SW480 (cell line): ENCODE data around the gene KCNJ6.
"Not testable (repeated sequence)": the region's sequence is repeated elsewhere in the genome, so short reads cannot be mapped to it uniquely, and the experiment has no call there.

Source experiments
- DNase-seq: peaks from one replicate; pipeline ENCODE4 v3.0.0-alpha.2; 2016; ENCODE audit warnings: low spot score

Gene KCNJ6

GRCh38 chr21:37644636-37645035 lies 271.6 kb downstream of the KCNJ6 start:
- no peak for DNase-seq

DNA sequence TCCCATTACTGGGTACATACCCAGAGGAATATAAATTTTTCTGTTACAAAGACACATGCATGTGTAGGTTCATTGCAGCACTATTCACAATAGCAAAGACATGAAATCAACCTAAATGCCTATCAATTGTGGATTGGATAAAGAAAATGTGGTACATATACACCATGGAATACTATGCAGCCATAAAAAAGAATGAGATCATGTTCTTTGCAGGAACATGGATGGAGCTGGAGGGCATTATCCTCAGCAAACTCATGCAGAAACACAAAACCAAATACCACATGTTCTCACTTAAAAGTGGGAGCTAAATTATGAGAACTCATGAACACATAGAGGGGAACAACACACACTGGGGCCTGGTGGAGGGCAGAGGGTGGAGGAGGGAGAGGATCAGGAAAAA lies 272.4 kb downstream of the KCNJ6 start:
- not testable (repeated sequence) for DNase-seq

DNA sequence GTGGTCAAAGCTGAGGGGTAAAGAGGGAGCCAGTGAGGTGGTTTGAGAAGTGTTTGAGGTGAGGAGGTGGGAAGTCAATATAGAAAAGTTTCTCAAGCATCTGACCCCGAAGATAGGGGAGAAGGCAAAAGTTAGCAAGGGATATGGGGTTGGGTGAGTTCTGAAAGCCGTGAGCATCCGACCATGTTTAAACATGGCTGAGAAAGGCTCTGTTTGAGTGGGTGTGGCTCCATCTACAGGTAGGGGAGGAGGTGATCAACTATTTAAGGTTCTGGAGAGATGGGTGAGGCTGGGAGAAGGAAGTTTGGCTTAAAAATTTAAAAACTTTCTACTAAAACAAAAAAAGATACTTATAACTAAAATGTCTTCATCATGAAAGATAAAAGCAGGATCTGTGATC lies 273.8 kb downstream of the KCNJ6 start:
- DNase-seq: peak; percentile 59

DNA sequence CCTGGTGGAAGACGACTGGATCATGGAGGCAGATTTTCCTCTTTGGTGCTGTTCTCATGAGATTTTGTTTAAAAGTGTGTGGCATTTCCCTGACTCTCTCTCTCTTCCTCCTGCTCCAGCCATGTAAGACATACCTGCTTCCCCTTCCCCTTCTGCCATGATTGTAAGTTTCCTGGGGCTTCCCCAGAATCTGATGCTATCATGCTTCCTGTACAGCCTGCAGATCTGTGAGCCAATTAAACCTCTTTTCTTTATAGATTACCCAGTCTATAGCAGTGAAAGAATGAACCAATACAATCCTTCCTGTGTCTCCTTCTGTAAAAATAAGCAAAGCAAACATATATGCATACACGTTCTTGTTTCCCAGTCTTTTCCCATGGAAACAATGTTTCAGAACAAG lies 276.5 kb downstream of the KCNJ6 start:
- DNase-seq: no peak

DNA sequence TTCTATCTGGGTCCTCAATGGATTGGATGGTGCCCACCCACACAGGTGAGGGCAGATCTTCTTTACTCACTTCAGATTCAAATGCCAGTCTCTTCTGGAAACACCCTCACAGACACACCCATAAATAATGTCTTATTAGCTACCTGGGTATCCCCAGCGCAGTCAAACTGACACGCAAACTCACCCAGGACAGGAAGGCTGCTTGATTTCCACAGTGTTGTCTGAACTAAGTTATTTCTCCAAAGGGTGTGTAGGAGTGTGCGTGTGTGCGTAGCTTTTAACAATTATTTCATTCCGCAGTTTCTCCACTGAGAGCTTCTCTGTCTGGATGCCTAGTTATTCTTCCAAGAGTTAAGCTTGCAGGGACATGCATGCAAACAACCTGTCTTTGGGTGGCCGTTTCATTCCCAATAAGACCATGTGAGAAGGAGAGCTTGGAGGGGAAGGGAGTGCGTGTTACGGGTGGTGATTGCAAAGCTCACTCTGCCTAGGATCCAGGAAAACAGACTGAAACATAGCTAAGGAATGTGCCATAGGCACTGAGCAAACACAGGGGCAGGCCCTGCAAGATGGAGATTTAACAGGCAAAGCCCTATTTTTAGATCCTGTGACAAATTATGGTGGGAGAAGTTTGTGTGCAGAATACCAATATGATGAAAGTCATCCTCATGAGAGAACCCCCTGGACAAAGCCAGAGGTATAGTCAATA lies 280.0 kb downstream of the KCNJ6 start:
- DNase-seq: no peak

DNA sequence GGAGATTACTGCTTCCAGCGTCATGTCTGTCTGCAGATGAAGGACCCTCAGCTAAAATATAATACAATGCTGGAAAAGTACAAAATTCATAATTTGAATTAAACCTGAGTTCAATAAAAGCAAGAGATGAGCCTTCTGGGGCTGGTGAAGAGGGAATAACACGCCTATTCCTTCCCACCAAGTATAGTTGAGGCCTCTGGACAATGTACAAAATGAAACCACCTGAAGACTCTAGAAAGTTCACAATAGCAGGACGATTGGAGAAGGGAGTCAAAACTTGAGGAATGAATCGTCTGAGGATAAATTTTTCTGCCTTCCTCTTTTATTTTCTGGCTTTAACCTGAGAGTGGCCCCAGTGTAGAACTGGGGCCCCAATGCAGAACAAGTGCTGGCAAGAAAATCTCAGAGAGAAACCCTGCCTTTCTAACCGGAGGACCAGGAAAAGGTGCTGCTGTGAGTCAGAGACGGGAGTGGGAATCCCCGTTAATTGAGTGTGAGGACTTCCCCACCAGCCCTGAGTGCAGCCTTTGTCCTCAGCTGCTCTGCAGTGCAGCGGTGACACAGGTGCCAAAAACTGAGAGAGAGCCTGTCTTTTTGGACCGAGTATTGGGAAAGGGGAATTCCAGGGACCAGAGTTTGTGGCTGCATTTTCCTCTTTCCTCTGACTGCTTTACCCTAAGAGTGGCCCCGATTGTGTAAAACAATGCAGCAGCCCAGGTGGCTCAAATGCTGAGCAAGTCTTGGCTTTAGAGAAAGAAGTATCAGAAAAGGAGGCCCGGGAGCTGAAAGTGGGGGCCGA lies 284.7 kb downstream of the KCNJ6 start:
- DNase-seq: peak; percentile 19

GRCh38 chr21:37630872-37631271 lies 285.4 kb downstream of the KCNJ6 start:
- DNase-seq: no peak

DNA sequence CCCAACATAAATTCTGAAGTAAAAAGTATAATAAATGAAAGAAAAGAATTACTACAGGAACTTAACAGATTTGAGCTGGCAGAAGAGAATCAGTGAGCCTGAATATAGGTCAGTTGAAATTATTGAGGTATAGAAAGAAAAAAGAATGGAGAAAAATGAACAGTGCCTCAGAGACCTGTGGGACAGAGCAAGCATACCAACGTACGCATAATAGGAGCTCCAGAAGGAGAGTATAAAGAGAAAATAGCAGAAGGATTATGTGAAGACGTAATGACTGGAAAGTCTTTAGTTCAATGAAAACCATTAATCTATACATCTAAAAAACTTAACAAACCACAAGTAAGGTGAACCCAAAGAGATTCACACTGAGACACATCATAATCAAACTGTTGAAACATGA lies 287.9 kb downstream of the KCNJ6 start:
- no peak for DNase-seq

DNA sequence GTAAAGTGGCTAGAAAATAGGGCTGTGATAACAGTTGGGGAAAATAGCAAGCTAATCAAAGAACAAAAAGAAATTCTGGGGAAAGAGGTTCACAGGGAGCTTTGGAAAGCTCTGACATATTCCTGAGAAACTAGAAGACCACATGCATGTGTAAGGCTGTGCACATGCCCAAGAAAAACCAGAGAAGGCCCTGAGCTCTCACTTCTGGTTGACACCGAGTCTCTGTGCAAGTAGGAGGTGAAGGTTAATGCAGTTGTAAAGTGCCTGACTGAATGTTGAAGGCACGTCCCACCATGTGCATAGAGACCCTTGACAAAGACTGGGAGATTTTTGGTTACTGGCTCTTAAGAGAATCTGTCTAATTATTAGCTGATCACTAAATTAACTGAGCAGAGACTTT lies 288.7 kb downstream of the KCNJ6 start:
- DNase-seq: no peak

- no peak for DNase-seq
Observed at GRCh38 chr21:37627074-37627473, 289.2 kb downstream of the KCNJ6 start.

GRCh38 chr21:37626320-37626719 lies 289.9 kb downstream of the KCNJ6 start:
- DNase-seq: no peak

DNA sequence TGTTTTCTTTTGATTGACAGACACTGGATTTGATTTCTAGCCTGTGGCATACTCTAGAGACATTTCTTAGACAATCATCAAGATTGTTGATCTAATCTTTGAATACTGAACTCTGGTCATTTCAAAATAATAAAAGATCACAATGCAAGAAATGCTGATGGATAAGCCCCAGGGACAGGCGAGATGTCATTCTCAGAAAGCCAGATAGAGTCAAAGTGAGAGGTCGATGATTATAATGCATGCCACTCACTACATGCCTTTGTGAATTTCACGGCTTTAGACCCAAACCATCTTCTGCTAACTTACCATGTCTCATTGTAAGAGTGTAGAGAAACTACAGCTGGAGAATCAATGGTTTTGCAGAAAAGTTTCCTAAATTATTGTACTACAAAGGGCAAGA lies 292.6 kb downstream of the KCNJ6 start:
- DNase-seq: no peak

DNA sequence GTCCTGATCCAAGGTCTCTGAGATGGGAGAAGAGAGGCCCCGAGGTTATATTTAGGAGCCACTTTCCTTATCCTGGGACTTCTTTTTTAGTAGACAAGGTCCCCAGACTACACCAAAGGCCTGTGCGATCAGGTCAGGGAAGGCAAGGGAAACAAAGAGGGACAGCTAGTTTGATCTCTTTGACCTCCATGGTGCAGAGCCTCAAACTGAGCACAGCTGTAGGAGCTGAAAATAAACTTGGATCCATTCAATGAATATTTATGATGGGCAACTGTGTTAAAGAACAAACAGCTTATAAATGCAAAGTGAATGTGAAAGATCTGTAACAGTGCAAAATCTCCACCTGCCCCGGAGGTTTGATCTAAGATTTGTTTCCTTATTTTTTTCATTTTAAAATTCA lies 293.1 kb downstream of the KCNJ6 start:
- DNase-seq: no peak

DNA sequence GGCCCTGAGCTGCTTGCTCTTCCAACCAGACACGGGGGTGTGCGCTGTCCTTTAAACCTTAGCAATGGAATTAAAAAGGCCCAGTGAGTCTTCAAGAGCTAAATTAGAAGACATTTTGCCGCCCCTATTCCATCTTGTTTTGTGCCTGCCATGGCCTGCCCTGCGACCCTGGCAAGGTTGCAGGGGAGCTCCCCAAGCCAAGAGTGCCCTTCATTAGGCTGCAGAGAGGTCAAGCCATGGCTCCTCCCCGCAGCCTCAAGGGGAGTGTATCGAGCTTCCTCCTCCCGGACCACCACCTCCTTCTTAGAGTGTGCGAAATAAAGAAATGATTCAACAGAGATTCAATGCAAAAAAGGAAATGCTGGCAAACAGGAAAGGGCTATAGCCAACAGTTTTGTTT lies 293.5 kb downstream of the KCNJ6 start:
- DNase-seq: no peak

GRCh38 chr21:37620401-37620800 lies 295.9 kb downstream of the KCNJ6 start:
- DNase-seq: no peak

GRCh38 chr21:37619464-37619974 lies 296.7 kb downstream of the KCNJ6 start:
- no peak for DNase-seq

DNA sequence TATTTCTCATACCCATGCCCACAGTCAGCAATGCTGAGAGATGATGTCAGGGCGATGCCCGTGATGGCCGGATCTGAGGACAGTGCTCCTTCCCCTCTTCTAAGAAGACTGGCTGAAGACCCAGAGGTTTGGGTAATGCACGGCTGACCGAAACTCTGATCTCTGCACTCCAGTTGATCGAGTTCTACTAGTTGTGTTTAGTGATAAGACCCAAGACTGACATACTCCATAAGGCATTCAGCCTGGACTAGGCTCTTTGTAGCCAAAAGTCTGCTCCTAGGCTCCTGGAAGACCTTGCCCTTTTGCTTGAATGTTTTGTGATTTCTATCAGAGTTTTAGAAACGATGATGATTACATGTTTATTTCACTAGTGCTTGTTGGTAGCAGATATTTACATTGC lies 298.2 kb downstream of the KCNJ6 start:
- no peak for DNase-seq

DNA sequence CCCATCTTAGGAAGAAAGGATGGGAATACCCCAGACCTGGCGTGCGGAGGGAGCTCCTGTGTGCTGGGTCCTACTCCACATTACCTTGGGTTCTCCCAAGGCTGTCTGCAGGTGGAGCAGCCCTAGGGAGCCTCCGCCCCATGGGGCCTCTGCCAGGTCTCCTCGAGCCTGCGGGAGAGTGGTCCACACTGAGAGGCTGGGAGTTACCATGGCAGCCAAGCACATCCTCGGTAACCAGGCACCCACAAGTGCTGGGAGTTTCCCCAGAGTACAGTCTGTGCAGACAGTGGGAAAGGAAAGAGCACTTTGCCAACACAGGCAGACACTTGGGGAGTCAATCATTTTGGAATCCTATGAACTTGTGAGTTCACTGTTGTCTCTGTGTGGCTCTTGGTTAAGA lies 300.3 kb downstream of the KCNJ6 start:
- DNase-seq: no peak

GRCh38 chr21:37614351-37614875 lies 301.8 kb downstream of the KCNJ6 start:
- no peak for DNase-seq

DNA sequence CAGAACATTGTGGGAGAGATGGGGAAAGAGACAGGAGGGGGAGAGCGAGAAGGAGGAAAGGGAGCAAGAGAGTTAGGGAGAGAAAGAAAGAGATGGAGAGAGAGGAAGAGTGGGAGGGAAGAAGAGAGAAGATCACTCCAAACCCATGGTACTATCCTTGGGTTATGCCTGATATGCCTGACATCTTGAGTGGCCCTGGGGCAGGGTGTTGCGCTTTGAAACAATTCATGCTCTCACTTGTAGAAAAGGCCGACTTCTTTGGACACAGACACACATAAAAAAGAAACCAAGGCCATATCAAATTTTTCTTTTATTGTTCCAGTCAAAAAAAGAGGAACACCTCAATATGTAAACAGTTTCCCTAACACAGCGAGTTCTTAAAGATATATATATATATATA lies 309.2 kb downstream of the KCNJ6 start:
- DNase-seq: no peak

GRCh38 chr21:37606549-37606948 lies 309.7 kb downstream of the KCNJ6 start:
- DNase-seq: no peak

GRCh38 chr21:37605006-37605405 lies 311.3 kb downstream of the KCNJ6 start:
- DNase-seq: no peak

DNA sequence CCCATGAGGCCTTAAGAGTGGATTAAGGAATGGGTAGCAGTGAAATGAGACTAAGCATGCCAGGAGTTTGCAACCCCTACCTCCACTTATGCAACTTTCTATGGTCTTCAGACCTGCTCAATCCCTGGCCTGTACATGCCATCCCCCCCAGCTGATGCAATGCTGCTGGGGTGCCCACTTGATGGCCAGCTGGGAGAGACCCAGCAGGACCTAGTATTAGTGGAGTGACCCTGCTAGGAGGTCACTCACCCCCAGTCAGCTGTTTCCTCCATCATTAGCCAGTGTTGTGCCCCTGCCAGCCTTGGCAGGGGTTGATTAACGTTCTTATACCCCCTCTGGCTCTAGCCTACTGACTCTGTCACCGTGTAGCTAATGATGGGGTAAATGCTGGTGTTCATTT lies 313.1 kb downstream of the KCNJ6 start:
- no peak for DNase-seq
